HG03439 (cell line): ENCODE data around the gene TP53BP1.
A peak's percentile ranks its signal among the peaks of the same experiment; 100 is the strongest.
"Not testable (repeated sequence)": the region's sequence is repeated elsewhere in the genome, so short reads cannot be mapped to it uniquely, and the experiment has no call there.

ENCODE experiments used
- ATAC-seq: cut with Tn5 transposase; IDR thresholded peaks from one replicate; pipeline ENCODE4 v1.9.1; 2021; ENCODE audit warnings: mild to moderate bottlenecking, moderate library complexity; ENCODE audit not compliant: unreplicated experiment

TP53BP1 gene

DNA sequence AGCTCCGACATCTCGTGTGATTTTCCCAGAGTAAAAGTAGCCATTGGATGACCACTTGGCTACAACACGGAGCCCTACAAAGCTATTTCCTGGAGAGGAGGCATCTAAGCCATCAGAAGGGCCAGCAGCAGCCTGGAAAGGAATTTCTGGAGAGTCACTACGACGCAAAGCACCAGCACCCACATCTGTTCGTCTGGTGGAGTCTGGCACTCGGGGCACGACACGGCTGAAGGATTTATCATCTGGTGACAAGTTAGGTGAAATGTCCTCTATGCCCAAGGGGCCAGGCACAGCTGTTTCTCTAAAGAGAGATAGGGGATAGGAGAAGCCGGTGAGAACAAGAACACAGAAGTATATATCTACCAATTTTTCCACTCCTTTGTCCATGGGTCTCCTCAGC, 72.5 kb downstream of the TP53BP1 start:
- no peak for ATAC-seq

DNA sequence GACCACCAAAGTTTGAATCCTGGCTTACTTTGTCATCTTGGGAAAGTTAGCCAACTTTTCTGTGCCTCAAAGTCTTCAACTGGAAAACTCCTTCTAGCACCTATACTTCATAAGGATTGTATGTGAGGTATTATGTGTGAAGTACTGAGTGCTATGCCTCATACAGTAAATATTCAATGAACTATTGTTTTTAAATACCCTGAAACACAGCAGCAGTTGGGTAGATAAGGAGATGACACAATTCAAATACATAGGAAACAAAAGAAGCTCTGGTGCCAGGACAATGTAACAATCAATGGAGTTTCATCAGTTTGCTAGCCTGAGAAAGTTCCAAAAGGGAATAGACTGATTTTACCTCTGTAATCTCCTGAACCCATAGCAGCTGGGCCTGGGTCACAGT, 78.8 kb downstream of the TP53BP1 start:
- no peak for ATAC-seq

DNA sequence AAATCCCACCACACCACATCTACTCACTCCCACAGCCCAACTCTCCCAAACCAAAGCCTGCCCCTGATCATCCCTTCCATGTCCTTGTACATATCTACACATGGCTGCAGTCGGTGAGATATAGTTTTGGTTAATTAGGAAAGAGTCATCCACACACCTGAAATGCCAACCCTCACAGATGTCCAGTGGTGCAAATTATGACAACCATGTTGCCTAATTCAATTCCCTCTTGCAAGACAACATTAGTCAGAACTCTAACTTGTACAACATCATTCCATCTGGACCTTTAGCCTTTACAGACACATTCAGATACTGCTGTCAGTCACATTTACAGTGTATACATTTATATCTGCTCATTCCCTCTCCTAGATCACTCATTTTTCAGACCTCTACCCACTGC, 80.9 kb downstream of the TP53BP1 start:
- no peak for ATAC-seq

GRCh38 chr15:43410572-43411214, 82.3 kb downstream of the TP53BP1 start:
- ATAC-seq = no peak

DNA sequence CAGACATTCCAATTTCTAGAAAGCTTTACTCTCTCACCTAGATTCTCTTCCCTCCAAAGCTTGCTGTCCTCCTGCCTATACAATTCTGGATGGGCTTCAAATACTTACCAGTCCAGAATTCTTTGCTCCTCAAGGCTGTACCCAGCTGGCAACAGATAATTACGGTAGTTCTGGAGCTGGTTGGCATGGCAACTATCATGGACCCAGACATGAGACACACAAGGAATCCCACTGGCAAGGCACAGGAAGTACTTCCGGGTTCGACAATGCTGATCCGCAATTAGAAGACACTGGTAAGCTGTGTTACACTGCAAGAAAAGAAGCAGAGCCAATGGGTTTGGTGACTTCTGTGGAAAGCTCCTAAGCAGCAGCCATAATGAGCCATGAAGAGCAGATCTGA, 84.2 kb downstream of the TP53BP1 start:
- ATAC-seq = no peak

- no peak for ATAC-seq
These were observed 86.1 kb downstream of the TP53BP1 start for GRCh38 chr15:43406808-43407207.

- no peak for ATAC-seq
These were observed 86.8 kb downstream of the TP53BP1 start for GRCh38 chr15:43406189-43406588.

DNA sequence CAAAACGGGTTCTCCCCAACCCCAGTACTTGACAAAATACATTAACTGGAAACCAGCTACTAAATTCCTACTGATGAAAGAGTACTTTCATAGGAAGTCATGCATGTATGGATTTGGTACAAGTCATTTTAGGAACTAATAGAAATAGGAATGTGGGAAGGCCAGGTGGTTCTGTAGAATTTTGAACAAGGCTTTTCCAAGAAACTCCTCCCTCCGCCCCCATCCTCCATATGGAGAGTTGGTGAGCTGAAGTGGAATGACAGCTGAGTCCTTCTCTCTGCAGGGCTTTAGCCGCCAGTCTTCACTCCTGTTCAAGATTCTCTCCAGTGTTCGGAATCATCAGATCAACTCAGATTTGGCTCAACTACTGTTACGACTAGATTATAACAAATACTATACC, 88.8 kb downstream of the TP53BP1 start:
- ATAC-seq = no peak

DNA sequence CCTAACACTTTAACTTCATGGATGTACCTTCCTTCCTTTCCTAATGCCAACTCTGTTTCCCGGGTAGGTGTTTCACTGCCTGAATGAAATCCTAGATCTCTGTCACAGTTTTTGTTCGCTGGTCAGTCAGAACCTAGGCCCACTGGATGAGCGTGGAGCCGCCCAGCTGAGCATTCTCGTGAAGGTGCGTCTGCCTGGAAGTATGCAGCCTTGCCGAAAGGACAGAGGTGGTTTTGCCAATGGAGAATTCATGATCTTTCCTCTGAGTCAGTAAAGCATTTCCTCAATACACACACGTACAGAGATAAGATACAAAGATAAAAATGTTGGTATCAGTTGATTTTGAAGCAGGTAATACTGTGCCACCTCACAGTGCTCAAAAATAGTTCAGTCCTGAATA, 89.3 kb downstream of the TP53BP1 start:
- ATAC-seq = no peak

DNA sequence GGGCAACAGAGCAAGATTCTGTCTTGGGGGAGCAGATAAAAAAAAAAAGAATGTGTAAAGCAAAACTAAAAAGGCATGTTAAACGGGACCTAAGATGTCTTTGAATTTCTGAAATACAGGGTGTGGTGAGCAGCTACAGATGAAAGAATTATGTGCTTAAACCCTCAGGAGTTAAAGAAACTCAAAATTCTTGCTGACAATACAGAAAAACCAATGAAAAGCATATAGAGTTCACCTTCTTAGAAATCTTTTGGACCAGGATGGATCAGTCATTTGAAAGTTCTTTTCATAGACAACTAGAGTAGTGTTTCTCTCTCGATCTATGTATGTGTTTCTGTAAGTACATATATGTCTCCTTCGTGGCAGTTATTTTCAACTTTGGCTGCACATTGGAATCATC, 90.7 kb downstream of the TP53BP1 start:
- no peak for ATAC-seq

DNA sequence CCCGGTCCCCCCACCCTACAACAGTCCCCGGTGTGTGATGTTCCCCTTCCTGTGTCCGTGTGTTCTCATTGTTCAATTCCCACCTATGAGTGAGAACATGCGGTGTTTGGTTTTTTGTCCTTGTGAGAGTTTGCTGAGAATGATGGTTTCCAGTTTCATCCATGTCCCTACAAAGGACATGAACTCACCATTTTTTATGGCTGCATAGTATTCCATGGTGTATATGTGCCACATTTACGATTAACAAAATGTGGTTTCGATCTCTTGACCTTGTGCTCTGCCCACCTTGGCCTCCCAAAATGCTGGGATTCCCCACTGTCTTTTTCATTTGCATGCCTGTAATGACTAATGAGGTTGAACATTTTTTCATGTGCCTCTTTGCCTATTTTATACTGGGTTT, 99.4 kb downstream of the TP53BP1 start:
- not testable (repeated sequence) for ATAC-seq

DNA sequence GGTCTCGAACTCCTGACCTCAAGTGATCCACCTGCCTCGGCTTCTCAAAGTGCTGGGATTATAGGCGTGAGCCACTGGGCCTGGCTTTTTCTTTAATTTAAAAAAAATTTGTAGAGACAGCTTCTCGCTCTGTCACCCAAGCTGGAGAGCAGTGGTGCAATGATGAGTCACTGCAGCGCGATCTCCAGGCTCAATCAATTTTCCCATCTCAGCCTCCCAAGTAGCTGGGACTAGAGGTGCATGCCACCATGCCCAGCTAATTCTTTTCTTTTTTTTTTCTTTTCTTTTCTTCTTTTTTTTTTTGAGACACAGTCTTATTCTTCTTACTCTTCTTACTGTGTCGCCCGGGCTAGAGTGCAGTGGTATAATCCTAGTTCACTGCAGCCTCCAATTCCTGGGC, 102.2 kb downstream of the TP53BP1 start:
- ATAC-seq = no peak

DNA sequence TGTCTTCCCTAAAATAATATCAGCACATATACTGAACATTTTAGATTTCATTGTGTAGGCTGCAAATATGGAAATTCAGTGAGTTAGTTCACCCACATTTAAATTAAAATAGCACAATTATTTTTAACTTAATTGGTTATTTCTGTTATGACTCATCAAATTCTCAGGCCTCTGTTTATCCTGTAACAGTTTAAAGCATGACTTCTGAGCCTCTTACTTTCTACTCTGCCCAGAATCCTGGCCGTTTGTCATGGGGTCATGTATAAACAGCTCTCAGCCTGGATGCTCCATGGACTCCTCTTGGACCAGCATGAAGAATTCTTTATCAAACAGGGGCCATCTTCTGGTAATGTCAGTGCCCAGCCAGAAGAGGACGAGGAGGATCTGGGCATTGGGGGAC, 109.9 kb downstream of the TP53BP1 start:
- no peak for ATAC-seq

DNA sequence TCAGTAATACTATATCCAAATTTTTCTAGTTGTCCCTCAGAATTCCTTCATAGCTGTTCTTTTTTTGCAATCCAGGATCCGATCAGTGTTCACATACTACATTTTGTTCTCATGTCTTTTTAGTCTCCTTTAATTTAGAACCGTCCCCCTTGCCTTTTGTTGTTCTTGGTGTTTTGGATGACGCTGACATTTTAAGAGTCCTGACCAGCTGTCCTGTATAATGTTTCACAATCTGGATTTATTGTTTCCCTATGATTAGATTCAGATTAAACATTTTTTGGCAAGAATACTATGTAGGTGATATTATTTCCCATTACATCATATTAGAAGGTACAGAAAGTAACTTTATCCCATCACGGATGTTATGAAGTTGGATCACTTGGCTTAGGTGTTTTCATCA, 110.6 kb downstream of the TP53BP1 start:
- ATAC-seq = no peak

DNA sequence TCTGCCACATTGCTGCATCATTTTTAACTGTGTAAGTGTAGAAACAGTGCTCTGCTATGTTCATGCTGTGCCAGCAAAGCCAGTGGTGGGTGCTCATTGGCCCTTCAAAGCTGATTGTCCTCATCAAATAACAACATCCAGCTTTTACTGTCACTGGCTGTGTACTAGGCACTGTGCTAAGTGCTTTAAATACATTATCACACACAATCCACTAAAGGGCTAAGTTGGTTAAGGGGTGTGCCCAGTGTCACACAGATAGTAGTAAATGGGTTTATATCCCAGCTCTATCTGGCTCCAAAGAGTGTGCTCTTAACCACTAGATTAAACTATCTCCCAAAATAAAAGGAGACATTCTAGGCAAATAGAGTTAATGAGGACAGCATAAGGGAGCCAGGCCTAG, 114.4 kb downstream of the TP53BP1 start:
- ATAC-seq = no peak

DNA sequence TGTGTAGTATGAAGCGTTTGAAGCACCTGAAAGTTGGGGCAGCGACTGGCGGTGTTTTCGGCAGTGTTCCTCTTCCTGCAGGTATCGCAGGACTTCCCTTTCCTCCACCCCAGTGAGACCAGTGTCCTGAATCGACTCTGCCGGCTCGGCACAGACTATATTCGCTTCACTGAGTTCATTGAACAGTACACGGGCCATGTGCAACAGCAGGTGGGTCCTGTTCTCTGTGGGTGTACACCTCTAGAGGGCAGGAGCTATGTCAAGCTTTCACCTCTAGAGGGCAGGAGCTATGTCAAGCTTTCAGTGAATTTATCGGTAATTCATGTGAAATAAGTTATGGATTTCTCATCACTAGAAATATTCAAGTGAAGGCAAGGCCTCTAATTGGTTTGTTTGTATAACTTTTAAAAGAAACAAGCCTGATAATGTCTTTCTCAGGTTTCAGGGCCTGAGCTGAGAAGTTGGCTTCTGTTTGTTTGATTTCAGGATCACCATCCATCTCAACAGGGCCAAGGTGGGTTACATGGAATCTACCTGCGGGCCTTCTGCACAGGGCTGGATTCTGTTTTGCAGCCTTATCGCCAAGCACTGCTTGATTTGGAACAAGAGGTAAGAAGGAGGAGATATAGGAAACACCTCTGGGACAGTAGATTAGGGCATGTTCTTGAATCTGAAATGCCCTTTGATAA, 116.8 kb downstream of the TP53BP1 start:
- ATAC-seq = no peak

- peak; percentile 82 for ATAC-seq
These were observed 121.7 kb downstream of the TP53BP1 start, which contains the start of the genes TUBGCP4 and ZSCAN29 for GRCh38 chr15:43370975-43371974. Gene TUBGCP4, plus strand, starts transcription at chr15:43371101. Its CDS starts 254 bp downstream, at chr15:43371355. Gene ZSCAN29, minus strand, starts transcription at chr15:43371043. Its CDS starts 1,130 bp downstream, at chr15:43369913.

- ATAC-seq = no peak
These were observed 122.5 kb downstream of the TP53BP1 start for GRCh38 chr15:43370310-43370974.

- no peak for ATAC-seq
These were observed 131.5 kb downstream of the TP53BP1 start for GRCh38 chr15:43361313-43361903.

GRCh38 chr15:43360821-43361220, 132.1 kb downstream of the TP53BP1 start:
- no peak for ATAC-seq
